Stomach (tissue), 4 donors: Measurements from ENCODE around the gene DRGX.

Experiments
- CTCF ChIP-seq, 7 experiments: fragments of 450-650 bp in 4 of 7; fragments of 200-600 bp in 3 of 7; sonication (generic) in 3 of 7; IDR thresholded peaks; one replicate each; pipeline ENCODE4 v1.5.1; 2016 to 2019; ENCODE audit warnings: antibody characterized with exemption in 7 of 7, control low read depth in 2 of 7, mild to moderate bottlenecking in 1 of 7
- EP300 ChIP-seq: sonication (generic); formaldehyde crosslinking; IDR thresholded peaks from one replicate; pipeline ENCODE4 v1.6.1; 2017; ENCODE audit warnings: antibody characterized with exemption
- POLR2AphosphoS5 ChIP-seq, 3 donors: sonication (generic); formaldehyde crosslinking; IDR thresholded peaks; one replicate each; pipeline ENCODE4 v1.6.1; 2016; ENCODE audit warnings: antibody characterized with exemption in 3 of 3

GRCh38 chr10:49369216-49370162 lies 26.4 kb downstream of the DRGX start:
- TF ChIP-seq POLR2AphosphoS5 (IDR thresholded peaks at IDR 0.05) (no peak), CTCF (IDR thresholded peaks at IDR 0.05) (no peak), EP300 (no peak)
